SK-N-SH (cell line): ENCODE data around the gene CDH2. TPM values are rescaled to one million over a fixed set of nuclear protein-coding genes. Genes with fewer than 3 reads are reported as not detected.

ENCODE experiments used
- CTCF ChIA-PET: fragments of 300-600, 350-600 bp; formaldehyde crosslinking; extraction: SDS; loops from one replicate; lab custom pipeline; 2021; lab: Yijun Ruan, JAX
- POLR2A ChIA-PET: fragments of 350-600 bp; sonication (Branson Sonifier 250); formaldehyde crosslinking; extraction: SDS; loops from one replicate; lab custom pipeline; 2020; ENCODE audit warnings: antibody characterized with exemption, inconsistent platforms; lab: Yijun Ruan, JAX
- DNase-seq: peaks from one replicate; pipeline ENCODE4 v3.0.0; 2012
- H2AFZ ChIP-seq: fragments of 200-600 bp; sonication (generic); 2 replicates; pipeline ENCODE4 v1.8.1; 2016; ENCODE audit warnings: antibody characterized with exemption, mild to moderate bottlenecking, low read depth
- H3F3A ChIP-seq: fragments of 200-600 bp; sonication (generic); replicated peaks from 2 replicates; pipeline ENCODE3; 2016; ENCODE audit warnings: antibody characterized with exemption, mild to moderate bottlenecking; ENCODE audit not compliant: insufficient read depth
- H3K27ac ChIP-seq, 2 experiments: fragments of 200-500 bp in 1 of 2; fragments of 200-600 bp in 1 of 2; sonication (Bioruptor generic) in 1 of 2; sonication (generic), shearing (Covaris generic) in 1 of 2; 2 replicates each; pipeline versions ENCODE4 v1.5.1 to v1.6.1; 2014 to 2016; ENCODE audit warnings: low read depth in 2 of 2, inconsistent platforms in 1 of 2, low read length in 1 of 2, mild to moderate bottlenecking in 1 of 2, mixed read lengths in 1 of 2
- H3K27me3 ChIP-seq: fragments of 200-600 bp; sonication (generic), shearing (Covaris generic); 2 replicates; pipeline ENCODE4 v1.6.1; 2016; ENCODE audit warnings: mixed run types; ENCODE audit not compliant: insufficient read depth
- H3K36me3 ChIP-seq, 2 experiments: fragments of 200-500 bp in 1 of 2; fragments of 200-600 bp in 1 of 2; sonication (Bioruptor generic) in 1 of 2; sonication (generic) in 1 of 2; replicated peaks in 1 of 2; 2 replicates each; pipeline versions ENCODE3 to v1.5.1; 2014 to 2016; ENCODE audit warnings: low read length in 1 of 2, mild to moderate bottlenecking in 1 of 2; ENCODE audit not compliant: insufficient read depth in 2 of 2, control insufficient read depth in 1 of 2
- H3K4me1 ChIP-seq, 2 experiments: fragments of 200-500 bp in 1 of 2; fragments of 200-600 bp in 1 of 2; sonication (Bioruptor generic) in 1 of 2; sonication (generic), shearing (Covaris generic) in 1 of 2; 2 replicates each; pipeline versions ENCODE4 v1.5.1 to v1.6.1; 2014 to 2016; ENCODE audit warnings: low read depth in 1 of 2, low read length in 1 of 2, mixed run types in 1 of 2; ENCODE audit not compliant: insufficient read depth in 2 of 2, control insufficient read depth in 1 of 2
- H3K4me2 ChIP-seq: fragments of 200-600 bp; sonication (generic), shearing (Covaris generic); 2 replicates; pipeline ENCODE4 v1.6.1; 2017; ENCODE audit warnings: mixed run types
- H3K4me3 ChIP-seq, 2 experiments: fragments of 200-500 bp in 1 of 2; fragments of 200-600 bp in 1 of 2; sonication (Bioruptor generic) in 1 of 2; sonication (generic), shearing (Covaris generic) in 1 of 2; 2 replicates each; pipeline versions ENCODE4 v1.5.1 to v1.8.1; 2014 to 2016; ENCODE audit warnings: low read depth in 2 of 2, inconsistent platforms in 1 of 2, low read length in 1 of 2, mild to moderate bottlenecking in 1 of 2, mixed read lengths in 1 of 2, moderate library complexity in 1 of 2
- H3K79me2 ChIP-seq: fragments of 200-600 bp; sonication (generic); 2 replicates; pipeline ENCODE4 v1.8.1; 2017; ENCODE audit warnings: mild to moderate bottlenecking; ENCODE audit not compliant: insufficient read depth
- H3K9ac ChIP-seq: fragments of 200-600 bp; sonication (generic); 2 replicates; pipeline ENCODE4 v1.6.1; 2017; ENCODE audit warnings: mixed run types
- H3K9me2 ChIP-seq: fragments of 200-600 bp; sonication (generic); 2 replicates; pipeline ENCODE4 v1.6.1; 2017; ENCODE audit warnings: mixed run types
- H3K9me3 ChIP-seq: fragments of 200-600 bp; sonication (generic); 2 replicates; pipeline ENCODE4 v1.6.1; 2017; ENCODE audit warnings: mixed run types, mild to moderate bottlenecking, moderate library complexity
- H4K20me1 ChIP-seq: fragments of 200-600 bp; sonication (generic); 2 replicates; pipeline ENCODE4 v1.6.1; 2017; ENCODE audit warnings: mild to moderate bottlenecking, mixed run types; ENCODE audit not compliant: insufficient read depth
- CHD2 ChIP-seq: fragments of 150-350 bp; IDR thresholded peaks from 2 replicates; pipeline ENCODE4 v1.6.1; 2018; ENCODE audit warnings: low read length; ENCODE audit not compliant: partially characterized antibody
- EP300 ChIP-seq, 2 experiments: IDR thresholded peaks; 2 replicates each; pipeline versions ENCODE4 v1.4.0 to v1.6.1; 2012; ENCODE audit warnings: borderline replicate concordance in 1 of 2, low read depth in 1 of 2, low read length in 1 of 2
- FOSL2 ChIP-seq: IDR thresholded peaks from 2 replicates; pipeline ENCODE4 v1.4.0; 2012; ENCODE audit warnings: low read depth, mild to moderate bottlenecking, moderate library complexity, borderline replicate concordance
- FOXM1 ChIP-seq: IDR thresholded peaks from 2 replicates; pipeline ENCODE4 v1.4.0; 2012; ENCODE audit warnings: low read depth, mild to moderate bottlenecking
- GATA2 ChIP-seq: sonication (generic); formaldehyde crosslinking; IDR thresholded peaks from 2 replicates; pipeline ENCODE4 v1.5.0; 2020; ENCODE audit warnings: mild to moderate bottlenecking, missing genetic modification reagents
- JUND ChIP-seq: IDR thresholded peaks from 2 replicates; pipeline ENCODE4 v1.4.0; 2012
- MAX ChIP-seq: IDR thresholded peaks from 2 replicates; pipeline ENCODE4 v1.4.0; 2012; ENCODE audit warnings: low read depth
- MEF2A ChIP-seq: IDR thresholded peaks from 2 replicates; pipeline ENCODE4 v1.4.0; 2012; ENCODE audit warnings: low read depth, borderline replicate concordance
- NFIC ChIP-seq: IDR thresholded peaks from 2 replicates; pipeline ENCODE4 v1.4.0; 2012; ENCODE audit warnings: borderline replicate concordance
- POLR2AphosphoS5 ChIP-seq: IDR thresholded peaks from 2 replicates; pipeline ENCODE4 v1.6.1; 2012; ENCODE audit warnings: low read depth, low read length
- RCOR1 ChIP-seq: fragments of 150-350 bp; IDR thresholded peaks from 2 replicates; pipeline ENCODE4 v1.6.1; 2017; ENCODE audit warnings: antibody characterized with exemption, low read length
- RFX5 ChIP-seq: IDR thresholded peaks from 2 replicates; pipeline ENCODE4 v1.6.1; 2012; ENCODE audit warnings: mild to moderate bottlenecking, improper control_type of control experiment, low read length
- RXRA ChIP-seq: IDR thresholded peaks from 2 replicates; pipeline ENCODE4 v1.4.0; 2012; ENCODE audit warnings: low read depth, mild to moderate bottlenecking, borderline replicate concordance
- TCF12 ChIP-seq: IDR thresholded peaks from 2 replicates; pipeline ENCODE4 v1.4.0; 2012
- TEAD4 ChIP-seq: IDR thresholded peaks from 2 replicates; pipeline ENCODE4 v1.4.0; 2012; ENCODE audit warnings: mild to moderate bottlenecking, borderline replicate concordance; ENCODE audit not compliant: insufficient read depth
- ZBTB33 ChIP-seq: IDR thresholded peaks from 2 replicates; pipeline ENCODE4 v1.4.0; 2012; ENCODE audit warnings: low read depth, borderline replicate concordance
- WGBS: methylation state at CpG from one replicate; pipeline ENCODE4 v1.1.6; 2017; ENCODE audit warnings: low lambda C conversion rate; 5-methylcytosine and 5-hydroxymethylcytosine counted together
- polyA plus RNA-seq, 3 experiments: library from polyadenylated mRNA; depleted of rRNA; stranded (reverse); fragments of >200 nt; gene quantifications; 2 replicates each; pipeline ENCODE4 v1.2.3, GENCODE V29; 2012
- TF ChIP-seq, protein P1 (sequence below): IDR thresholded peaks from 2 replicates; pipeline ENCODE4; 2012
- TF ChIP-seq, protein P2 (sequence below): IDR thresholded peaks from 2 replicates; pipeline ENCODE4 v1.6.1; 2012; ENCODE audit warnings: mild to moderate bottlenecking, low read depth, low read length, moderate library complexity
- TF ChIP-seq, protein P3 (sequence below): fragments of 150-350 bp; IDR thresholded peaks from 2 replicates; pipeline ENCODE4 v1.6.1; 2017; ENCODE audit warnings: antibody characterized with exemption, low read length, low read depth, borderline replicate concordance

CDH2 gene
- polyA plus RNA-seq, 1 of the 3 experiments (the other 2 are of a cell fraction): 146 TPM

DNA sequence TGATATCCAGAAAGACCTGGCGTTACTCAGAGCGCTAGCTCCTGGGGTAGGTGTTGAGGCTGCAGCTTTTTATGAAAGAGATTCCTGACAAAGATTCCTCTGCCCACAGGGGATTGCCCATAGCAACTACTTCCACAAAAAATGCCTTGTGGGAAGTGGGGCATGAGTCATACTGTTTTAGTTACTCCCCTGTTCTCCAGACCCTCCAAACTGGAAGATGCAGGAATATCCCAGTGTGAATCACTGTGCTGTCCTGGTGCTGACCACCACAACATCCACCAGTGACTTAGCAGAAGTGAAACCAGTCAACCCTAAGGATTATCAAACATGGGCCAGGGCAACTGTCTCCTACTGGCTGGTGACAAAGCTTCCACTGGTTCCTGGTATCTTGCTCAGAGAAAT is 61.8 kb downstream of the CDH2 start:
- no peak for DNase-seq
- peak overlapping the region; percentile 66 for H3K4me2 ChIP-seq

More for the DNA sequence above, 61.8 kb downstream of the CDH2 start:
- peaks cover 86% of the 10 kb centered on the region for H3K79me2 ChIP-seq
- 0 out of 2 replicates have a peak, but pooled peaks cover 7% of the 10 kb centered on the region for H4K20me1 ChIP-seq
- H3K9ac ChIP-seq: peak overlapping the region; percentile 85
- H3K36me3 ChIP-seq: peaks cover 8 to 25% of the 10 kb centered on the region in 2 experiments
- H3K4me1 ChIP-seq: peaks cover 13 to 46% of the 10 kb centered on the region in 2 experiments
- 0 out of 2 replicates have a peak, but pooled peaks have one; percentile 21 for TF ChIP-seq MAX
- TF ChIP-seq GATA2 (CRISPR knock-in tag): no peak
- TF ChIP-seq RCOR1: no peak
- TF ChIP-seq MEF2A: peak; percentile 47; the same call in 1 of the 2 replicates
- peak in 1 of 2 experiments; percentile 62; a peak in 1 of 4 replicates for TF ChIP-seq EP300 (IDR thresholded peaks at IDR 0.05; ENCODE audit: borderline replicate concordance in 1 of 2, low read depth in 1 of 2, low read length in 1 of 2)
- no peak for TF ChIP-seq CHD2
- TF ChIP-seq, protein P1, sequence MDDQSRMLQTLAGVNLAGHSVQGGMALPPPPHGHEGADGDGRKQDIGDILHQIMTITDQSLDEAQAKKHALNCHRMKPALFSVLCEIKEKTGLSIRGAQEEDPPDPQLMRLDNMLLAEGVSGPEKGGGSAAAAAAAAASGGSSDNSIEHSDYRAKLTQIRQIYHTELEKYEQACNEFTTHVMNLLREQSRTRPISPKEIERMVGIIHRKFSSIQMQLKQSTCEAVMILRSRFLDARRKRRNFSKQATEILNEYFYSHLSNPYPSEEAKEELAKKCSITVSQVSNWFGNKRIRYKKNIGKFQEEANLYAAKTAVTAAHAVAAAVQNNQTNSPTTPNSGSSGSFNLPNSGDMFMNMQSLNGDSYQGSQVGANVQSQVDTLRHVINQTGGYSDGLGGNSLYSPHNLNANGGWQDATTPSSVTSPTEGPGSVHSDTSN: peak; percentile 57
- no peak for TF ChIP-seq FOXM1
- peak; percentile 88 for TF ChIP-seq JUND
- peak; percentile 70 for TF ChIP-seq TCF12
- TF ChIP-seq NFIC: no peak; the same call in 1 of the 2 replicates
- TF ChIP-seq, protein P2, sequence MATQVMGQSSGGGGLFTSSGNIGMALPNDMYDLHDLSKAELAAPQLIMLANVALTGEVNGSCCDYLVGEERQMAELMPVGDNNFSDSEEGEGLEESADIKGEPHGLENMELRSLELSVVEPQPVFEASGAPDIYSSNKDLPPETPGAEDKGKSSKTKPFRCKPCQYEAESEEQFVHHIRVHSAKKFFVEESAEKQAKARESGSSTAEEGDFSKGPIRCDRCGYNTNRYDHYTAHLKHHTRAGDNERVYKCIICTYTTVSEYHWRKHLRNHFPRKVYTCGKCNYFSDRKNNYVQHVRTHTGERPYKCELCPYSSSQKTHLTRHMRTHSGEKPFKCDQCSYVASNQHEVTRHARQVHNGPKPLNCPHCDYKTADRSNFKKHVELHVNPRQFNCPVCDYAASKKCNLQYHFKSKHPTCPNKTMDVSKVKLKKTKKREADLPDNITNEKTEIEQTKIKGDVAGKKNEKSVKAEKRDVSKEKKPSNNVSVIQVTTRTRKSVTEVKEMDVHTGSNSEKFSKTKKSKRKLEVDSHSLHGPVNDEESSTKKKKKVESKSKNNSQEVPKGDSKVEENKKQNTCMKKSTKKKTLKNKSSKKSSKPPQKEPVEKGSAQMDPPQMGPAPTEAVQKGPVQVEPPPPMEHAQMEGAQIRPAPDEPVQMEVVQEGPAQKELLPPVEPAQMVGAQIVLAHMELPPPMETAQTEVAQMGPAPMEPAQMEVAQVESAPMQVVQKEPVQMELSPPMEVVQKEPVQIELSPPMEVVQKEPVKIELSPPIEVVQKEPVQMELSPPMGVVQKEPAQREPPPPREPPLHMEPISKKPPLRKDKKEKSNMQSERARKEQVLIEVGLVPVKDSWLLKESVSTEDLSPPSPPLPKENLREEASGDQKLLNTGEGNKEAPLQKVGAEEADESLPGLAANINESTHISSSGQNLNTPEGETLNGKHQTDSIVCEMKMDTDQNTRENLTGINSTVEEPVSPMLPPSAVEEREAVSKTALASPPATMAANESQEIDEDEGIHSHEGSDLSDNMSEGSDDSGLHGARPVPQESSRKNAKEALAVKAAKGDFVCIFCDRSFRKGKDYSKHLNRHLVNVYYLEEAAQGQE: peak; percentile 91
- TF ChIP-seq TEAD4: 0 out of 2 replicates have a peak, but pooled peaks have one; percentile 38
- TF ChIP-seq, protein P3, sequence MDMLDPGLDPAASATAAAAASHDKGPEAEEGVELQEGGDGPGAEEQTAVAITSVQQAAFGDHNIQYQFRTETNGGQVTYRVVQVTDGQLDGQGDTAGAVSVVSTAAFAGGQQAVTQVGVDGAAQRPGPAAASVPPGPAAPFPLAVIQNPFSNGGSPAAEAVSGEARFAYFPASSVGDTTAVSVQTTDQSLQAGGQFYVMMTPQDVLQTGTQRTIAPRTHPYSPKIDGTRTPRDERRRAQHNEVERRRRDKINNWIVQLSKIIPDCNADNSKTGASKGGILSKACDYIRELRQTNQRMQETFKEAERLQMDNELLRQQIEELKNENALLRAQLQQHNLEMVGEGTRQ: no peak
- peak; percentile 33; the same call in 1 of the 2 replicates for TF ChIP-seq POLR2AphosphoS5
- TF ChIP-seq RXRA: peak; percentile 80; the same call in 1 of the 2 replicates
- TF ChIP-seq RFX5: no peak
- peak; percentile 93 for TF ChIP-seq FOSL2
- 0 out of 2 replicates have a peak, but pooled peaks have one; percentile 38 for TF ChIP-seq ZBTB33
- POLR2A ChIA-PET: no interaction called here
- H3K27ac ChIP-seq: peak overlapping the region; percentile 71 to 99; a peak in 3 of 4 replicates
- WGBS: 17% methylated on average over 2 of the region's 2 CpGs
- H3K27me3 ChIP-seq: no peaks in the 10 kb centered on the region
- CTCF ChIA-PET: no interaction called here
- no peaks in the 10 kb centered on the region for H3K9me2 ChIP-seq
- peak overlapping the region in 1 of 2 experiments; percentile 43; a peak in 3 of 4 replicates for H3K4me3 ChIP-seq
- H3K9me3 ChIP-seq: no peaks in the 10 kb centered on the region
- peaks cover 75% of the 10 kb centered on the region for H3F3A ChIP-seq
- no peak overlapping the region for H2AFZ ChIP-seq
